HG03159 (cell line): ENCODE results near the gene ANAPC5.
A peak's percentile ranks its signal among the peaks of the same experiment; 100 is the strongest.
"Not testable (repeated sequence)": the region's sequence is repeated elsewhere in the genome, so short reads cannot be mapped to it uniquely, and the experiment has no call there.

Experiments
- ATAC-seq: cut with Tn5 transposase; IDR thresholded peaks from one replicate; pipeline ENCODE4 v1.9.1; 2021; ENCODE audit warnings: mild to moderate bottlenecking, moderate library complexity; ENCODE audit not compliant: unreplicated experiment

Gene ANAPC5

DNA sequence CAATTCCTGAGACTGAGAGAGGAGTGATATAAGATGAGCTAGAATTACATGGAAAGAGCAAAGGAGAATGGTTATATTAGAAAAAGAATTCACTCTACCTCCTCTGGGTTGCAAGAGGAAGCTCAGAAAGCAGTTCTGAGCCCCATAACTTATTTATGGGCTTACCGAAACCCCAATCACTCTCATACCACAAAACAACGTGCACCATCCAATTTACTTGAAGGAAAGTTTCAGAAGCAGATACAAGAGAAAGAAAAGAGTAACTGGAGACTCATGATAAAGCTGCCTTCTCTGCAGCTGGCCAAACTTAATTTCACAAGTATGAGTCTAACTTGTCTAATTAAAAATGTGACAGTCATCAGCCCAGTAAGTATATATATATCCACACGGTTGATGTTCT lies 28.3 kb downstream of the ANAPC5 start:
- no peak for ATAC-seq

DNA sequence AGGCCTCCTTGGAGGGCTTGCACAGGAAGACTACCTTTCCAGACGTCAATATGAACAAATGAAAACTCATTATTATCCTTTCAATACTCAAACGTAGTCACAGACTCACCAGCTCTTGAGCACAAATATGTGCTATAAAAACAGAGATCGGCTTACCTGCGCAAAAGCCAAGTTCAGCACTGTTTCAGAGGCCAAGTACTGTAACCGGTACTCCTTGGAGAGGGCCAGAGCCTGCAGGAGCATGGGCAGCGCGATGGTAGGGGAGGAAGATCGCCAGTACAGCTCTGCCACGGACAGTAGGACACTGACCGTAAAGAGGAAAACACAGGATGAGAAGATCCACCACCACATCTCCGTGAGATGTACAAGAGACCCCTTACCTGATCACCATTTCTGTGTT lies 34.1 kb downstream of the ANAPC5 start:
- no peak for ATAC-seq

DNA sequence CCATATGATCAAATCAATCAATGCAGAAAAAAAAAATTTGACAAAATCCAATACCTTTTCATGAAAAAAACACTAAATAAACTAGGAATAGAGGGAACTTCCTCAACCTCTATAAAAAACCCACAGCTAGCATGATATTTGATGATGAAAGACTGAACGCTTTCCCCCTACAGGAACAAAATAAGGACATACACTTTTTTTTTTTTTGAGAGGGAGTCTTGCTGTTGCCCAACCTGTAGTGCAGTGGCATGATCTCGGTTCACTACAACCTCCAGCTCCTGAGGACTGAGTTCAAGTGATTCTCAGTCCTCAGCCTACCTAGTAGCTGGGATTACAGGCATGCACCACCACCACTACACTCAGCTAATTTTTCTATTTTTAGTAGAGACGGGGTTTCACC lies 37.8 kb downstream of the ANAPC5 start:
- ATAC-seq: no peak

DNA sequence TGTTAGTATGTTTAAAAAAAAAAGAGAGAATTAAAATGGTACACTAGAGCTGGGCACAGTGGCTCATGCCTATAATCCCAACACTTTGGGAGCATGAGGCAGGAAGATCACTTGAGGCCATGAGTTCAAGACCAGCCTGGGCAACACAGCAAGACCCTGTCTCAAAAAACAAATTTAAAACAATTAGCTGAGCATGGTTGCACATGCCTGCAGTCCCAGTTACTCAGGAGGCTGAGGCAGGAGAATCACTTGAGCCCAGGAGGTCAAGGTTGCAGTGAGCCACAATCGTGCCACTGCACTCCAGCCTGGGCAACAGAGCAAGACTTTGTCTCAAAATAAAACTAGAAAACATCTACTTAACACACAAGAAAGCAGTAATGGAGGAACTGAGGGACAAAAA lies 42.0 kb downstream of the ANAPC5 start:
- ATAC-seq: not testable (repeated sequence)

DNA sequence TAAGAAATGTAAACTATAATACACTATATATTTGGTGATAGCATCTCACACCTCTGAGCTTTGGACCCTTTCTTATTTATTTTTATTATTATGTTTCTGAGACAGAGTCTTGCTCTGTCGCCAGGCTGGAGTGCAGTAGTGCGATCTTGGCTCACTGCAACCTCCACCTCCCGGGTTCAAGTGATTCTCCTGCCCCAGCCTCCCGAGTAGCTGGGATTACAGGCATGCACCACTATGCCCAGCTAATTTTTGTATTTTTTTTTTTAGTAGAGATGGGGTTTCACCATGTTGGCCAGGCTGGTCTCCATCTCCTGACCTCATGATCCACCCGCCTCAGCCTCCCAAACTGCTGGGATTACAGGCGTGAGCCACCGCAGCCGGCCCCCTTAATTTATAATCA lies 44.8 kb downstream of the ANAPC5 start:
- ATAC-seq: not testable (repeated sequence)

DNA sequence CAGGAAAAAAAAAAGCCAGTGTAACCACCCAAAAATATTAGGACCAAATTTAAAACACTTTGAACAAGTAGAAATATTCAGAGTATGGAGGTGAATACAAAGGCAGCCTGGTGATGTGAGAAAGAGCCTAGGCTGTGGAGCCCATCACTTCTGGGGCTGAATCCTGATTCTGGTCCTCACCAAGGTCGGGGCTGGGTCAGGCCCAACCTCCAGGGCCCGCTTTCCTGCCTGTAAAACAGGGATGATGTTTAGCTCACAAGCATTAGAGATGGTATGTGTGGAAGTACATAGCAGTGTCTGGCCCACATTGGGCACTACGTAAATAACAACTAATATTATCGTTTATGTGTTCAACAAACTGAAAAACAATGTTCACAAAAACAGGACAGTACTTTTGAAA lies 47.9 kb downstream of the ANAPC5 start:
- ATAC-seq: no peak

DNA sequence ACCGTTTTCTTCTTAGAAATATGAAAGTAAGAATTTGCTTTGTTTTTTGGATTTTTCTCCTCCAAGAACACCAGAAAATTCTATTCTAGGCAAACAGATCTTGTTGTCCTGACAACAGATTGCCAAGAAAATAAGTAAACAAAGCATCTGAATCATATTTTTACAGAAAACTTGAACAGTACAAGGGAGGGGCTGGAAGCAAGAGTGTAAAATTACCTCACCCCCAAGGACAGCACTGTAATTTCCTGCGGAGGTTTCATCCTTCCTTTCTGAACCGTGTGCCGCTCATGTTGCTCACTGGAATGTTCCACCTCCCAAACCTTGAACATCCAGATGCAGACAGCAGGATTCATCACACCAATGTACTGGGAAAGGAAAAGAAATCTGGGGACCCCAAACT lies 50.3 kb downstream of the ANAPC5 start:
- ATAC-seq: no peak

DNA sequence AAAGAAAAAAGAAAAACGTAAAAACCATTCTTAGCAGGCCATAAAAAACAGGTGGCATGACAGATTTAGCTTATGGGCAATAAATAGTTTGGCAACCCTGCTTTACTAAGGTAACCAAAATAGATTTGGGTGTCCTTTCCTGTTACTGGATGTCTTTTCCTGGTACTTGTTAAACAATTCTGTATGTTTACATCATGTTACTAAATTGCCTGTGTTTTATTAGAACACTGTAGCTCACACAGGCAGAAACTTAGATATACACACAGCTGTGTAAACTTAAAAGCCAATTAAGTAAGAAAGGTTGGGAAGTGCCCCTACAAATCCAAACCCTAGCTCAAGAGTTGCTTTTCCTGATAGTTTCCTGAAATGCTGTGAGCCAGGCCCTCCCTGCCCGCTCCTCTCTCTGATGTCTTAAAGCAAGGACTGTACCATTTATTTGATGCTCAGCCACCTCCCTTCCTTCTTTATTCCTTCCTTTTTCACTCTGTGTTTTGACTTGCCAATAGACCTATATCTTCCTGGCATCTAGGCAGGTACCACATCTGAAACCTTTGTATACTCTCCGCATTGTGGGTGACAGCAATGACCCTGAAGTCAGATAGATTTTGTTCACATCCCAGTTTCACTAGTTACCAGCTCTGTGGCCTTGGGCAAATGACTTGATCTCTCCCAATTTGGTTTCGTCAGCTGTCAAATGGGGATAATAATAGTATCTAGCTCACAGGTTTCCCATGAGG lies 52.0 kb downstream of the ANAPC5 start:
- ATAC-seq: no peak

DNA sequence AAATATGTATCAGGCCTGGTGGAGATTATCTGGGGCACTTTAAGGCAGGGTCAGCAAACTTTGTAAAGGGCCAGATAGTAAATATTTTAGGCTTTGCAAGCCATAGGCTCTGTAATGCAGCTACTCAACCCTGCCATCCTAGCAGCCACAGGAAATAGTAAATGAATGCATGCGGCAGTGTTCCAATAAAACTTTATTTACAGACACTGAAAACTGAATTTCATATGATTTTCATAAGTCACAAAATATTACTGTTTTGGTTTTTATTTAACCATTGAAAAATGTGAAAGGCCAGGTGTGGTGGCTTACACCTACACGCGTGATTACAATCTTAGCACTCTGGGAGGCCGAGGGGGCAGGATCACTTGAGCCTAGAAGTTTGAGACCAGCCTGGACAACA lies 52.5 kb downstream of the ANAPC5 start:
- no peak for ATAC-seq

DNA sequence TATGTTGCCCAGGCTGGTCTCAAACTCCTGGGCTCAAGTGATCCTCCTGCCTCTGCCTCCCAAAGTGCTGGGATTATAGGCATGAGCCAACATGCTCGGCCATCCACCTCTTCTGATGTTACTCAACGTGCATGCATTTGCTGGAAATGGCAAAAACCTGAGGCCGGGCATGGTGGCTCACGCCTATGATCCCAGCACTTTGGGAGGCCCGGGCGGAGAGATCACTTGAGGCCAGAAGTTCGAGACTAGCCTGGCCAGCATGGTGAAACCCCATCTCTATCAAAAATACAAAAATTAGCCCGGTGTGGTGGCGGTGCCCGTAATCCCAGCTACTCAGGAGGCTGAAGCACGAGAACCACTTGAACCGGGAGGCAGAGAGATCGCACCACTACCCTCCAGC lies 53.8 kb downstream of the ANAPC5 start:
- ATAC-seq: not testable (repeated sequence)

DNA sequence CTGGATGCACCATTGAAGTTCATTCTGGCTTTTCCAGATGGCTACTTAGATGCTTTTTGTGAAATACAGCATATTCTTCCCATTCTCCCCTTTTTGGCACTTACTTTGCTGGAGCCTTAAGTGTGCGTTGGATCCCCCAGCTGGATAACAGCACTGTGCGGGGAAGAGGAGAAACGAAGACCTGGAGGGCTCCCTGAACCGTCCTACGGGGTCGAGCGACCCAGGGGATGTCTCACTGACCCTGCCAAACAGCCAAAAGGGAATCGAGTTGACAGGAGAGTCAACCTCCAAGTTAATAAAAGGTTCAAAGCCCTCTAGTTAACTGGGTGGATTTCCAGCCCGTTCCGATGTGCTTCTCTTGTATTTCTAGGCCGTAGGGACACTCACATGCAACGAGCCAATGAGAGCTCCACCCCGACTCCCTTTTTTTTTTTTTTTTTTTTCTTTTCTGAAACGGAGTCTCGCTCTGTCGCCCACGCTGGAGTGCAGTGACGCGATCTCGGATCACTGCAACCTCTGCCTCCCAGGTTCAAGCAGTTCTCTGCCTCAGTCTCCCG lies 54.7 kb downstream of the ANAPC5 start:
- ATAC-seq: no peak

DNA sequence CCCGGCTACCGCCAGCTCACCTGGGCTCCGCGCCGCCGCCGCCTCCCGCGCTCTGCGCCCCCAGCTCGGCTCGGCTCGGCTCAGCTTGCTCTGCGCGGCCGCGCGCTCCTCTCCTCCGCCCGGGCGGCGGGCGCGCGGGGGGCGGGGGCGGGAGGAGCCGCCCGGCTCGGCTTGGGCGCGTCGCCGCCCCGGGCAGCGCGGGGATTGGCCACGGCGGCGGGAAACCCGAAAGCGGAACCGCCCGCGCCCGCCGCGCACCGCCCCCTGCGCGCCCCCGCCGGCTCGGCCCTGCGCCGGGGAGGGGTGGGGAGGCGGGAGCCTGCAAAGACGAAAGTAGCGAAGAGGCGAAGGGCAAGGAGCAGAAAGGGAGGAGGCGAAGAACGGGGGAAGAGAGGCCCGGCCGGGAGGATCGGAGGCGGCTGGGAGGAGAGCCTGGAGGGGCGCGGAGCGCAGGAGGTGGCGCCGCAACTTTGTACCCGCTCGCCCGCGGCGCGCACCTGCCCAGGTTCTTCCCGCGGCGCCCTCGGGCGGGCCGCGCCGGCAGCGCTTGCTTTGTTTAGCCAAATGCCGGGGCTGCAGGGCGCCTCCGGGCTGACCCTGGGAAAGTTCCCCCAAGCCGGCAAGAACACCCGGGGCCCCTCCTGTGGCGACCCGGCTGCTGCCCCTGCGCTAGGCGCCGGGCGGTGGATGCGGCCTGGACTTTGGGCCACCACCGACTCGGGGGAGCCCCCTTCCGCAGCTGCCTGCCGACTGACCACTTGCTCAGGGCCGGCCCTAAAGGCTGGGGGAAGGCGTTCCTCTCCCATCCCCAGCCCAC lies 55.4 kb downstream of the ANAPC5 start, which contains the start of gene CAMKK2:
CAMKK2 (minus strand) TSS at position 92 of the 817 bp plus-strand sequence. CDS start 22,183 bp downstream, outside the sequence.
- peak; percentile 68 for ATAC-seq

DNA sequence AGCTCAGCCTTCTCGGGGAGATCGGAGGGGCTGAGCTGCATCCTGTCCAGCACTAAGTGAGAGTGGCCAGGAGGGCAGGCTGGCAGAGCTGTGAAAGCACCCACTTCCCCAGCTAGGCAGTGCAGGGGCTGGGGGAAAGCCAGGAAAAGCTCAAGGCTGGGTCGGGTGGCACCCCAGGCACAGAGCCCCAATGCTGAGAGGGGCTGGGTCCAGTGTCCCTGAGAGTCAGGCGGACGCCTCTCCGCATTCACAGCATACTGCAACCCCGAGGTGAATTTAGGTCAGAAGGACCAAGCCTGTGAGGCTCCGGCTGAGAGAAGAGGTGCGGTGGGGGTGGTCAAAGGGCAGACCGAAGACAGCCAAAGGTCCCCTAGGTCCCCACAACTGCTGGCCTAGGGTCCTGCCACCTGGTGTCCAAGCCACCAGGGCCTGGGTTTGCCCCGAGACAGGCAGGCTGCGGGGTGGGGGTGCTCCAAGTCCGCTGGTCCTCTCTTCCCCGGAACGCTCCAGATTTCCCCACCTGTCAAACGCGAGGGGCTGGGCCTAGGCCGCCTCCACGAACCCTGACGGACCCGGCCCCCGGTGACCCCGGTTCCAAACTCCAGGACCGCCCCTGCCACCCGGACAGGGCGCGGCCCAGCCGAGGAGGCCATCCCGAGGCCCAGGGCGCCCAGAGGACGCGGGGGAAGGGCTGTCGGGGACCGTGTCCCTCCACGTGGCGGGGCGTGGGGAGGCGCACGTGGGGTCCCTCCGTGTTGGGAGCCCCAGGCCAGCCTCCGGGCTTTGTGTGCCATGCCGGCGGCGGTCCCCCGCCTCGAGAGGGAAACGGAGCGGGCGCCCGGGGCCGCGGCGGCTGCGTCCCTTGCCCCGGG lies 56.2 kb downstream of the ANAPC5 start:
- ATAC-seq: peak; percentile 30

DNA sequence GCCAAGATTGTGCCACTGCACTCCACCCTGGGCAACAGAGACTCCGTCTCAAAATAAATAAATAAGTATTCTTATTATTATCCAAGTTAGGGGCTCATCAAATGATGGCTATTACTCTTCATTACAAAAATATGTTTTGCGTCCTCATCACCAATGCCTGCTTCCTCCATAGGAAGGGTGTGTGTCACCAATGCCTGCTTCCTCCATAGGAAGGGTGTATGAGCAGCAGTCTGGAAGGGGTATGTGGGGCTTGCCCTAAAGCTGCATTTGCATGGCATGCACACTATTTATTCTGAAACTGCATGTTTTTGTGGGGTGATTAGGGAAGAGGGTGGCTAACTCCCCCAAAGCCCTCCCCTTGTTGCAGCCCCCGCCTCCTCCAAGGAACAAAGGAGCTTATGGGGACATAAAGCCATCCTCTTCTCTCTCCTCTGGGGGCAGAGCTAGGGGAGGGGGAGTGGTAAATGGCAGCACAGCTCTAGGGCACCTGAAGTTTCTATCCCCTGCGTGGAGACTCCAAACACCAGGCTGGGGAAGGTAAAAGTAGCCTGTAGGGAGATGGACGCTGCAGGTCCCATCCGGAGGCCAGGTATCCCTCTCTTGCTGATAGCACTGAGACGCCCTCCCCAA lies 57.0 kb downstream of the ANAPC5 start:
- no peak for ATAC-seq

DNA sequence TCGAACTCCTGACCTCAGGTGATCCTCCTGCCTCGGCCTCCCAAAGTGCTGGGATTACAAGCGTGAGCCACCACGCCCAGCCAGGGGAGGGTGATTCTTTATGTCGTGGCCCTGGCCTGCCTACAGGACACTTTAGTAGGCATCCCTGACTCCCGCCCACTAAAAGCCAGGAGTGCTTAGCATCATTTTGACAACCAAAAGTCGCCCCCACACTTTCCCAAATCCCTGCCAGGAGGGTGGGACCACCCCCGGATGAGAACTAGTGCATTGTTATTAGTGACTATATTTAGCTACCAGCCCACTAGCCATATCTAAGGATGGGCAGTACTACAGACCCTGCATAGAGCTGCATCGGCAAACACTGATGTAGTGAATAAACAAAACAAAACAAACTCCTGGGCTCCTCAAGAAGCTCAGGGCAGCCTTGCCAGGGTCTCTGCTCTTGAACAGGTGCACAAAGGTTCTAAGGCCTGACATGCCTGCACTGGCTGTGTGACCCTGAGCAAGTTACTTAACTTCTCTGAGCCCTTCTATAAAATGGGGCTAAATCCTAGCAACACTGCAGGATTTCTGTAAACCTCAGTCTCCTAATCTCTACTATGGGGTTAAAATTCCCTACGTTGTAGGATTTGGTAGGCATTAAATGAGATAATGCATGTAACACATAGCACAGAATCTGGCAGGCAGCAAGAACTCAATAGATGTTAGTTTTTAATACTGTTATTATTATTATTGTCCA lies 57.9 kb downstream of the ANAPC5 start:
- ATAC-seq: no peak

DNA sequence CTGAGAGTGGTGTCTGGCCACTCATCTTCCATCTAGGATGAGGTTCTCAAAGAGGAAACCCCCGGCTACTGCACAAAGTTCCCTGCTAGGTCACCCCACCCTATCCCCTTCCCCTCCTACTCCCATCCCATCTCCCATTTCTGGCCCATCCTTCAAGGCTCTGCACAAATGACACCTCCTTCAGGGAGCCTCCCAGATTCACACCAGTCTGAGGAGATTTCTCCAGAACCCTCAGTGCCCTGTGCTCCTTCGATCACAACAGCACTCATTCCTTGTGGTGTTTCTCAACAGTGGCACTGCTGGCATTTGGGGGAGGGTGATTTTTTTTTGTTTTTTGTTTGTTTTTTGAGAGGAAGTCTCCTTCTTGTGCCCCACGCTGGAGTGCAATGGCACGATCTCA lies 58.6 kb downstream of the ANAPC5 start:
- ATAC-seq: no peak

DNA sequence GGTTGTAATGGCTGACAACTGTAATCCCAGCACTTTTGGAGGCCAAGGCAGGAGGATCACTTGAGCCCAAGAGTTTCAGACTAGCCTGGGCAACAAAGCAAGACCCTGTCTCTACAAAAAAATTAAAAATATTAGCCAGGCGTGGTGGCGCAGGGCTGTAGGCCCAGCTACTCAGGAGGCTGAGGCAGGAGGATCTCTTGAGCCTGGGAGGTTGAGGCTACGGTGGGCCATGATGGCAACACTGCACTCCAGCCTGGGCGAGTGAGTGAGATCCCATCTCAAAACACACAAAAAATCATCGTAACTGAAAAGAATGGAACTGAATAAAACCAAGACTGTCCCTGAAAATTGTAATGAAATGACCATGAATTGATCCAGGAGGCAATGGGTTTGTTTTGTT lies 61.8 kb downstream of the ANAPC5 start:
- no peak for ATAC-seq

DNA sequence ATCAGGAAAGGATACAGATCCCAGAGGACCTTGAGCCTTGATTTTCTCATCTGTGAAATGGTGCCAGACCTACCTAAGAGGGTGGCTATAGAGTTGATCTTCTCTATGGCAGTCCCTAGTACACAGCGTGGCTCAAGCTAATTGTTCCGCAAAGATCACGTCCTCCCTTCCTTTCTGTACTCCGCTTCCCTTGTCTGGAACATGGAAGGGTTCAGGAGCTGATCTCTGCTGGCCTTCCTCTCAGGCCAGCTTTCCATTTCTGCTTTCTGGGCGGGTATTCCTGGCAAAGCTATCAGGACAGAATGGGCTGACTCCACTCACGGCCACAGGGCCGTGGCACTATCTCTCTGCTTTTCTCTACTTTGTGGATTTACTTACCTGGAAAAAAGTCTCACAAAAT lies 62.2 kb downstream of the ANAPC5 start:
- ATAC-seq: no peak

DNA sequence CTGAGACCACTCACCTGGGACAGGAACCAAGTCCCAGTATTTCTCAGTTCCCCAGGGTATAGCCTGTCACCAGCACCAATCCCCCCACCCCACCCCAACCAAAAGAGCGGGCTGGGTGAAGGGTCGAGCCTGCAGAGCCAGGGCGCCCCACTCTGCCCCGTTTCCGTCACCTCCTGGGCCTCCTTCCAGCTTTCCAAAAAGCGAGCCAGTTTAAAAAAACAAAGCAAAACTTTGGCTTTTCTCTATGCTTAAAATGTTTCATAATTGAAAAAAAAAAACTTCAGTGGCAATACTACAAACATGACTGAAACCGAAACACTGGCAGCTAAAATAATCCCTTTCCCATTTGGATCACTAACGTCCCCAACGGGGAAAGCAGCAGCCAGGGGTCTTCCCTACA lies 63.2 kb downstream of the ANAPC5 start:
- no peak for ATAC-seq
